Keratinocyte (primary cell): ENCODE measurements around the gene NPLOC4. TPM values are rescaled to one million over a fixed set of nuclear protein-coding genes. Genes with fewer than 3 reads are reported as not detected.

Experiments used
- DNase-seq: peaks from one replicate; pipeline ENCODE4 v3.0.0-alpha.2; 2011; ENCODE audit warnings: low read depth, missing footprints, low spot score
- FAIRE-seq: peaks from 2 replicates; lab custom pipeline; 2011; peaks lifted over from hg19 to GRCh38; lab: Jason Lieb, UNC
- H2AFZ ChIP-seq: 2 replicates; pipeline ENCODE4 v1.6.0; 2012; ENCODE audit warnings: low read length, control low read depth, inconsistent platforms; ENCODE audit not compliant: control insufficient read depth
- H3K27ac ChIP-seq: 2 replicates; pipeline ENCODE4 v1.5.1; 2011; ENCODE audit warnings: low read length; ENCODE audit not compliant: control insufficient read depth, insufficient read depth
- H3K27me3 ChIP-seq: 3 replicates; pipeline ENCODE4 v1.6.0; 2011; ENCODE audit warnings: low read length; ENCODE audit not compliant: control insufficient read depth, insufficient read depth; ENCODE audit errors: extremely low read depth
- H3K36me3 ChIP-seq, 2 experiments: 2 replicates in 1 of 2; 3 replicates in 1 of 2; pipeline ENCODE4 v1.5.1; 2011; ENCODE audit warnings: low read length in 2 of 2, mild to moderate bottlenecking in 1 of 2; ENCODE audit not compliant: control insufficient read depth in 2 of 2, insufficient read depth in 2 of 2; ENCODE audit errors: extremely low read depth in 1 of 2
- H3K4me1 ChIP-seq: 3 replicates; pipeline ENCODE4 v1.5.1; 2011; ENCODE audit warnings: low read length; ENCODE audit not compliant: control insufficient read depth, insufficient read depth; ENCODE audit errors: extremely low read depth
- H3K4me2 ChIP-seq: 3 replicates; pipeline ENCODE4 v1.6.0; 2011; ENCODE audit warnings: low read depth, low read length; ENCODE audit not compliant: control insufficient read depth, insufficient read depth; ENCODE audit errors: extremely low read depth
- H3K4me3 ChIP-seq, 3 experiments: fragments of 200-600 bp in 1 of 3; sonication (generic) in 1 of 3; 2 replicates in 2 of 3; 3 replicates in 1 of 3; pipeline ENCODE4 v1.5.1; 2011 to 2016; ENCODE audit warnings: low read length in 3 of 3, mild to moderate bottlenecking in 3 of 3, control low read depth in 2 of 3, inconsistent platforms in 1 of 3, low read depth in 1 of 3, mixed read lengths in 1 of 3, mixed run types in 1 of 3, moderate library complexity in 1 of 3; ENCODE audit not compliant: control insufficient read depth in 2 of 3, insufficient read depth in 2 of 3; ENCODE audit errors: extremely low read depth in 1 of 3
- H3K79me2 ChIP-seq: 2 replicates; pipeline ENCODE4 v1.6.0; 2012; ENCODE audit warnings: low read length; ENCODE audit not compliant: control insufficient read depth, insufficient read depth
- H3K9ac ChIP-seq: 3 replicates; pipeline ENCODE4 v1.6.0; 2011; ENCODE audit warnings: low read length; ENCODE audit not compliant: control insufficient read depth, insufficient read depth; ENCODE audit errors: extremely low read depth
- H3K9me1 ChIP-seq: 3 replicates; pipeline ENCODE4 v1.6.0; 2011; ENCODE audit warnings: low read length; ENCODE audit not compliant: control insufficient read depth, insufficient read depth; ENCODE audit errors: extremely low read depth
- H3K9me3 ChIP-seq: 2 replicates; pipeline ENCODE4 v1.5.1; 2012; ENCODE audit warnings: low read depth, low read length; ENCODE audit not compliant: control insufficient read depth
- H4K20me1 ChIP-seq: 3 replicates; pipeline ENCODE4 v1.6.0; 2011; ENCODE audit warnings: low read length; ENCODE audit not compliant: control insufficient read depth, insufficient read depth; ENCODE audit errors: extremely low read depth
- EZH2 ChIP-seq: IDR thresholded peaks from one replicate; pipeline ENCODE4 v1.6.1; 2012; ENCODE audit warnings: inconsistent platforms, mild to moderate bottlenecking, low read length, moderate library complexity
- dilution Hi-C: fragments of 300-500 bp; cut with MboI; formaldehyde crosslinking; loops from one replicate; pipeline ENCODE4 v1.7.0; 2020; ENCODE audit warnings: low sequenced_read_pairs; ENCODE audit not compliant: extremely low pct_ligation_motif_present
- polyA plus RNA-seq, 5 experiments: library from polyadenylated mRNA; depleted of rRNA in 3 of 5; stranded (reverse) in 3 of 5; stranded (forward) in 1 of 5; unstranded in 1 of 5; fragments of >200 nt; gene quantifications; 1 replicate in 1 of 5; 2 replicates in 3 of 5; 3 replicates in 1 of 5; pipeline versions ENCODE4 v1.2.1 to v1.2.3, GENCODE V29; 2011 to 2012; ENCODE audit warnings: missing spikeins in 2 of 5, low read depth in 1 of 5, low replicate concordance in 1 of 5
- TF ChIP-seq, protein P1 (sequence below), 3 experiments: IDR thresholded peaks in 1 of 3; conservative IDR thresholded peaks in 1 of 3; optimal IDR thresholded peaks in 1 of 3; 2 replicates in 2 of 3; 3 replicates in 1 of 3; pipeline versions ENCODE3 to v1.5.1; 2011; ENCODE audit warnings: low read length in 3 of 3, mild to moderate bottlenecking in 3 of 3, moderate library complexity in 2 of 3, control low read depth in 1 of 3, inconsistent platforms in 1 of 3; ENCODE audit not compliant: insufficient read depth in 2 of 3; ENCODE audit errors: extremely low read depth in 1 of 3

Gene NPLOC4
- polyA plus RNA-seq, 1 donor (not counting 4 experiments of a cell fraction or from before 2014, with no cell fraction given): 64.0 TPM

DNA sequence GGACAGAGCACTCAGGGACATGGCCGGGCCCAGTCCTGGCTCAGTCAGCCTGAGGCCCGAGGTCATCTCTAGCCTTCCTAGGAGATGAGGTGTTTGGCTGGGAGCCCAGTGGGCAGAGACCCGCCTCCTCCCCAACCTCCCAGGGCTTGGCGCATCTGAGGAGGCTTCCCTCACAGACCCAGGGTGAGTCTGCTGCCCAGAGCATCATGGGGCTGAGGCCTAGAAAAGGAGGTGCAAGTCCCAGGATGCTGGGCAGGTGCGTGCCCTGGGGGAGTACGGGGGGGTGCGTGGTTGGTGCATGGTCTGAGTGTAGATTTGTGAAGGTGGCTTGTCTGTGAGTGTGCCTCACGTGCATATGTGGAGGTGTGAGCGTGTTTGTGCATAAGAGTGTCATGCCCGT is 14.8 kb upstream of the NPLOC4 start:
- Histone ChIP-seq H3K36me3 (no peaks in the 10 kb centered on the region), H3K27ac (no peak overlapping the region)

DNA sequence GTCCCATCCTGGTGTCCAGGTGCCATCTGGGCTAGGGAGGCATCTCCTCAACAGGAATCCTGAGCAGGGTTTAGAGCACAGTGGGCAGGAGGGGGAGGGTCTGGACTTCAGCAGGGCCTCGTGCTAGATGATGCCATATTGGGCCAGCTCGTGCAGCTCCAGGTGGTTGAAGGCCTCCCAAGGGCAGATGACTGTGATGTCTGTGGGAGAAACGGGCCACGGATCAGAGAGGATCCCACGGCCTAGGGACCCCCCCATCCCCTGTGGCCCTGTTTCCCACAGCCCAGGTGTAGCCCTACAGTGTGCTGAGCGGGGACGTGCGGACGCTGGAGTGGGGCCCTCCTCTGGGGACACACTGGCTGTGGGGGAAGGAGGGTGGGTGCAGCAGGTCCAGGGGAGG is 14.0 kb upstream of the NPLOC4 start:
- Histone ChIP-seq H3K27me3 (peaks cover 25% of the 10 kb centered on the region), H3K4me1 (no peaks in the 10 kb centered on the region), H3K4me3 (no peak overlapping the region), H3K36me3 (no peaks in the 10 kb centered on the region), H2AFZ (no peak overlapping the region), H3K9me1 (no peaks in the 10 kb centered on the region), H3K27ac (no peak overlapping the region), H3K9ac (no peak overlapping the region), H3K79me2 (no peaks in the 10 kb centered on the region), H4K20me1 (peaks cover 4% of the 10 kb centered on the region), H3K9me3 (no peaks in the 10 kb centered on the region), H3K4me2 (no peak overlapping the region)
- dilution Hi-C loops: no loop called here
- DNase-seq (no peak), FAIRE-seq (no peak)
- TF ChIP-seq, protein P1, sequence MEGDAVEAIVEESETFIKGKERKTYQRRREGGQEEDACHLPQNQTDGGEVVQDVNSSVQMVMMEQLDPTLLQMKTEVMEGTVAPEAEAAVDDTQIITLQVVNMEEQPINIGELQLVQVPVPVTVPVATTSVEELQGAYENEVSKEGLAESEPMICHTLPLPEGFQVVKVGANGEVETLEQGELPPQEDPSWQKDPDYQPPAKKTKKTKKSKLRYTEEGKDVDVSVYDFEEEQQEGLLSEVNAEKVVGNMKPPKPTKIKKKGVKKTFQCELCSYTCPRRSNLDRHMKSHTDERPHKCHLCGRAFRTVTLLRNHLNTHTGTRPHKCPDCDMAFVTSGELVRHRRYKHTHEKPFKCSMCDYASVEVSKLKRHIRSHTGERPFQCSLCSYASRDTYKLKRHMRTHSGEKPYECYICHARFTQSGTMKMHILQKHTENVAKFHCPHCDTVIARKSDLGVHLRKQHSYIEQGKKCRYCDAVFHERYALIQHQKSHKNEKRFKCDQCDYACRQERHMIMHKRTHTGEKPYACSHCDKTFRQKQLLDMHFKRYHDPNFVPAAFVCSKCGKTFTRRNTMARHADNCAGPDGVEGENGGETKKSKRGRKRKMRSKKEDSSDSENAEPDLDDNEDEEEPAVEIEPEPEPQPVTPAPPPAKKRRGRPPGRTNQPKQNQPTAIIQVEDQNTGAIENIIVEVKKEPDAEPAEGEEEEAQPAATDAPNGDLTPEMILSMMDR (optimal IDR thresholded peaks at IDR 0.05 in 1 of 3, IDR thresholded peaks at IDR 0.05 in 1 of 3, conservative IDR thresholded peaks at IDR 0.05 in 1 of 3; ENCODE audit: extremely low read depth in 1 of 3, insufficient read depth in 2 of 3, low read length in 3 of 3): no peak
- TF ChIP-seq EZH2: no peak

More for the DNA sequence above, 14.8 kb upstream of the NPLOC4 start:
- no peaks in the 10 kb centered on the region for H3K4me1 ChIP-seq
- H3K4me3 ChIP-seq: no peak overlapping the region
- H4K20me1 ChIP-seq: peaks cover 4% of the 10 kb centered on the region
- DNase-seq (no peak), FAIRE-seq (no peak)
- TF ChIP-seq EZH2: no peak
- TF ChIP-seq, protein P1 (optimal IDR thresholded peaks at IDR 0.05 in 1 of 3, IDR thresholded peaks at IDR 0.05 in 1 of 3, conservative IDR thresholded peaks at IDR 0.05 in 1 of 3; ENCODE audit: extremely low read depth in 1 of 3, insufficient read depth in 2 of 3, low read length in 3 of 3): no peak
- peaks cover 24% of the 10 kb centered on the region for H3K27me3 ChIP-seq
- dilution Hi-C loops: no loop called here
- H3K79me2 ChIP-seq: no peaks in the 10 kb centered on the region
- H3K9me3 ChIP-seq: no peaks in the 10 kb centered on the region
- no peaks in the 10 kb centered on the region for H3K9me1 ChIP-seq
- no peak overlapping the region for H3K4me2 ChIP-seq
- H3K9ac ChIP-seq: no peak overlapping the region
- no peak overlapping the region for H2AFZ ChIP-seq
